Right atrium auricular region (tissue), 2 donors: Measurements from ENCODE around the gene SMPD3. TPM values are rescaled to one million over a fixed set of nuclear protein-coding genes. Genes with fewer than 3 reads are reported as not detected.

Experiments
- DNase-seq: peaks from one replicate; pipeline ENCODE4 v3.0.0-alpha.2; 2019; ENCODE audit warnings: low spot score
- H3K27ac ChIP-seq, 2 donors: fragments of 200-600 bp; sonication (generic); 1 replicate in 1 of 2; 2 replicates in 1 of 2; pipeline ENCODE4 v1.5.1; 2016 to 2019
- H3K27me3 ChIP-seq, 2 donors: fragments of 200-600 bp; sonication (generic); one replicate each; pipeline versions ENCODE4 v1.5.1 to v1.6.0; 2017 to 2019
- H3K36me3 ChIP-seq: fragments of 200-600 bp; sonication (generic); one replicate; pipeline ENCODE4 v1.5.1; 2016
- H3K4me1 ChIP-seq, 2 donors: fragments of 200-600 bp; sonication (generic); one replicate each; pipeline versions ENCODE4 v1.5.1 to v1.6.0; 2017 to 2019
- H3K4me3 ChIP-seq, 2 donors: fragments of 200-600 bp; sonication (generic); 1 replicate in 1 of 2; 2 replicates in 1 of 2; pipeline ENCODE4 v1.5.1; 2017 to 2019; ENCODE audit warnings: mild to moderate bottlenecking in 1 of 2, moderate library complexity in 1 of 2
- H3K9me3 ChIP-seq, 2 donors: fragments of 200-600 bp; sonication (generic); one replicate each; pipeline ENCODE4 v1.5.1; 2019
- CTCF ChIP-seq, 2 donors: fragments of 200-600 bp; sonication (generic); IDR thresholded peaks; one replicate each; pipeline ENCODE4 v1.5.1; 2019; ENCODE audit warnings: antibody characterized with exemption in 2 of 2
- total RNA-seq, 2 donors: library from RNA; depleted of rRNA; stranded (reverse); fragments of >200 nt; gene quantifications; one replicate each; pipeline ENCODE4 v1.1.0, GENCODE V29; 2016

Gene SMPD3
- total RNA-seq, 2 donors from 2014 or later: 3.0 to 4.4 TPM

GRCh38 chr16:68353366-68353765, 94.9 kb downstream of the SMPD3 start:
- Histone ChIP-seq H3K36me3 (peaks cover 87% of the 10 kb centered on the region), H3K4me3 (no peak overlapping the region), H3K4me1 (no peaks in the 10 kb centered on the region), H3K27me3 (no peaks in the 10 kb centered on the region), H3K27ac (no peak overlapping the region), H3K9me3 (no peaks in the 10 kb centered on the region)
- no peak for DNase-seq
- no peak for TF ChIP-seq CTCF (IDR thresholded peaks at IDR 0.05)

- Histone ChIP-seq H3K9me3 (no peaks in the 10 kb centered on the region), H3K27me3 (no peaks in the 10 kb centered on the region), H3K4me1 (no peaks in the 10 kb centered on the region), H3K27ac (no peak overlapping the region), H3K36me3 (peaks cover 86% of the 10 kb centered on the region), H3K4me3 (no peak overlapping the region)
- no peak for DNase-seq
- TF ChIP-seq CTCF (IDR thresholded peaks at IDR 0.05): no peak
These were observed 96.3 kb downstream of the SMPD3 start for GRCh38 chr16:68351991-68352431.

GRCh38 chr16:68351463-68351862, 96.8 kb downstream of the SMPD3 start:
- no peaks in the 10 kb centered on the region for H3K27me3 ChIP-seq
- no peak overlapping the region for H3K4me3 ChIP-seq
- H3K27ac ChIP-seq: no peak overlapping the region
- no peak for DNase-seq
- no peaks in the 10 kb centered on the region for H3K4me1 ChIP-seq
- H3K36me3 ChIP-seq: peaks cover 86% of the 10 kb centered on the region
- H3K9me3 ChIP-seq: no peaks in the 10 kb centered on the region
- no peak for TF ChIP-seq CTCF (IDR thresholded peaks at IDR 0.05)

- Histone ChIP-seq H3K4me3 (no peak overlapping the region), H3K27me3 (no peaks in the 10 kb centered on the region), H3K27ac (no peak overlapping the region), H3K9me3 (no peaks in the 10 kb centered on the region), H3K36me3 (peaks cover 86% of the 10 kb centered on the region), H3K4me1 (no peaks in the 10 kb centered on the region)
- no peak for DNase-seq
- no peak for TF ChIP-seq CTCF (IDR thresholded peaks at IDR 0.05)
These were observed 97.4 kb downstream of the SMPD3 start for GRCh38 chr16:68350813-68351350.

GRCh38 chr16:68349838-68350410, 98.4 kb downstream of the SMPD3 start:
- peaks cover 84% of the 10 kb centered on the region for H3K36me3 ChIP-seq
- H3K9me3 ChIP-seq: no peaks in the 10 kb centered on the region
- DNase-seq: no peak
- H3K4me3 ChIP-seq: no peak overlapping the region
- peaks cover 0 to 9% of the 10 kb centered on the region in 2 donors for H3K4me1 ChIP-seq
- TF ChIP-seq CTCF (IDR thresholded peaks at IDR 0.05): no peak
- H3K27ac ChIP-seq: no peak overlapping the region
- no peaks in the 10 kb centered on the region for H3K27me3 ChIP-seq
